Muscle layer of duodenum (tissue), 2 donors: ENCODE measurements around the gene CTNNBIP1.

Experiments used
- H3K27ac ChIP-seq: one replicate; pipeline ENCODE4 v1.7.0; 2013; ENCODE audit warnings: mild to moderate bottlenecking, low read length
- H3K27me3 ChIP-seq: one replicate; pipeline ENCODE4 v1.7.0; 2013; ENCODE audit warnings: low read depth, mild to moderate bottlenecking, control low read depth, low read length
- H3K36me3 ChIP-seq, 2 donors: one replicate each; pipeline ENCODE4 v1.7.0; 2013; ENCODE audit warnings: low read length in 2 of 2, control low read depth in 1 of 2, mild to moderate bottlenecking in 1 of 2; ENCODE audit not compliant: insufficient read depth in 2 of 2, control insufficient read depth in 1 of 2
- H3K4me1 ChIP-seq, 2 donors: one replicate each; pipeline ENCODE4 v1.7.0; 2013; ENCODE audit warnings: low read length in 2 of 2, mild to moderate bottlenecking in 2 of 2, control low read depth in 1 of 2, moderate library complexity in 1 of 2; ENCODE audit not compliant: insufficient read depth in 2 of 2, control insufficient read depth in 1 of 2
- H3K4me3 ChIP-seq, 2 donors: one replicate each; pipeline ENCODE4 v1.7.0; 2013; ENCODE audit warnings: low read length in 2 of 2, low read depth in 1 of 2, mild to moderate bottlenecking in 1 of 2
- H3K9me3 ChIP-seq, 2 donors: one replicate each; pipeline ENCODE4 v1.7.0; 2013; ENCODE audit warnings: low read length in 2 of 2, control low read depth in 1 of 2, mild to moderate bottlenecking in 1 of 2; ENCODE audit not compliant: control insufficient read depth in 1 of 2
- donor health status: healthy.

The CTNNBIP1 gene

GRCh38 chr1:9863371-9863770 lies 46.7 kb downstream of the CTNNBIP1 start:
- H3K36me3 ChIP-seq, result peaks cover 4 to 22% of the 10 kb centered on the region in 2 donors
- H3K4me1 ChIP-seq, result peaks cover 0 to 7% of the 10 kb centered on the region in 2 donors
- no peak overlapping the region for H3K4me3 ChIP-seq
- no peaks in the 10 kb centered on the region for H3K9me3 ChIP-seq
- H3K27ac ChIP-seq, result no peak overlapping the region
- H3K27me3 ChIP-seq, result no peaks in the 10 kb centered on the region

GRCh38 chr1:9861360-9861759 lies 48.7 kb downstream of the CTNNBIP1 start:
- peaks cover 4 to 20% of the 10 kb centered on the region in 2 donors for H3K36me3 ChIP-seq
- H3K27ac ChIP-seq, result no peak overlapping the region

GRCh38 chr1:9860887-9861286 lies 49.2 kb downstream of the CTNNBIP1 start:
- H3K27me3 ChIP-seq, result no peaks in the 10 kb centered on the region
- no peak overlapping the region for H3K27ac ChIP-seq
- no peak overlapping the region for H3K4me3 ChIP-seq
- no peaks in the 10 kb centered on the region for H3K9me3 ChIP-seq
- H3K4me1 ChIP-seq, result peaks cover 0 to 7% of the 10 kb centered on the region in 2 donors
- peaks cover 4 to 20% of the 10 kb centered on the region in 2 donors for H3K36me3 ChIP-seq

More at GRCh38 chr1:9861360-9861759, 48.7 kb downstream of the CTNNBIP1 start:
- Histone ChIP-seq H3K4me3 (no peak overlapping the region), H3K9me3 (no peaks in the 10 kb centered on the region), H3K27me3 (no peaks in the 10 kb centered on the region), H3K4me1 (peaks cover 0 to 7% of the 10 kb centered on the region in 2 donors)

- H3K27ac ChIP-seq, result no peak overlapping the region
- H3K9me3 ChIP-seq, result no peaks in the 10 kb centered on the region
- H3K36me3 ChIP-seq, result peaks cover 4 to 20% of the 10 kb centered on the region in 2 donors
- peaks cover 0 to 7% of the 10 kb centered on the region in 2 donors for H3K4me1 ChIP-seq
- H3K27me3 ChIP-seq, result no peaks in the 10 kb centered on the region
- no peak overlapping the region for H3K4me3 ChIP-seq
Measured at GRCh38 chr1:9859281-9860014, 50.6 kb downstream of the CTNNBIP1 start.

GRCh38 chr1:9858293-9859035 lies 51.6 kb downstream of the CTNNBIP1 start:
- Histone ChIP-seq H3K27me3 (no peaks in the 10 kb centered on the region), H3K9me3 (no peaks in the 10 kb centered on the region), H3K27ac (no peak overlapping the region), H3K36me3 (peaks cover 4 to 17% of the 10 kb centered on the region in 2 donors), H3K4me1 (peaks cover 0 to 1% of the 10 kb centered on the region in 2 donors), H3K4me3 (no peak overlapping the region)

GRCh38 chr1:9855186-9855585 lies 54.9 kb downstream of the CTNNBIP1 start:
- Histone ChIP-seq H3K9me3 (no peaks in the 10 kb centered on the region), H3K27me3 (no peaks in the 10 kb centered on the region), H3K27ac (no peak overlapping the region), H3K36me3 (peaks cover 4 to 25% of the 10 kb centered on the region in 2 donors), H3K4me3 (no peak overlapping the region), H3K4me1 (no peaks in the 10 kb centered on the region)

GRCh38 chr1:9853249-9853595 lies 56.8 kb downstream of the CTNNBIP1 start:
- H3K36me3 ChIP-seq, result peaks cover 4 to 23% of the 10 kb centered on the region in 2 donors
- H3K27ac ChIP-seq, result no peak overlapping the region
- no peaks in the 10 kb centered on the region for H3K4me1 ChIP-seq
- no peaks in the 10 kb centered on the region for H3K27me3 ChIP-seq
- H3K9me3 ChIP-seq, result no peaks in the 10 kb centered on the region
- no peak overlapping the region for H3K4me3 ChIP-seq

GRCh38 chr1:9852410-9853248 lies 57.4 kb downstream of the CTNNBIP1 start:
- Histone ChIP-seq H3K36me3 (peaks cover 4 to 23% of the 10 kb centered on the region in 2 donors), H3K27me3 (no peaks in the 10 kb centered on the region), H3K4me3 (no peak overlapping the region), H3K4me1 (no peaks in the 10 kb centered on the region), H3K27ac (no peak overlapping the region), H3K9me3 (no peaks in the 10 kb centered on the region)

- no peaks in the 10 kb centered on the region for H3K27me3 ChIP-seq
- H3K36me3 ChIP-seq, result peaks cover 4 to 23% of the 10 kb centered on the region in 2 donors
- H3K4me3 ChIP-seq, result no peak overlapping the region
- H3K4me1 ChIP-seq, result no peaks in the 10 kb centered on the region
- H3K27ac ChIP-seq, result no peak overlapping the region
- no peaks in the 10 kb centered on the region for H3K9me3 ChIP-seq
Measured at GRCh38 chr1:9852004-9852403, 58.1 kb downstream of the CTNNBIP1 start.

GRCh38 chr1:9850442-9851162 lies 59.5 kb downstream of the CTNNBIP1 start:
- Histone ChIP-seq H3K9me3 (no peaks in the 10 kb centered on the region), H3K4me1 (no peaks in the 10 kb centered on the region), H3K27ac (no peak overlapping the region), H3K4me3 (no peak overlapping the region), H3K27me3 (no peaks in the 10 kb centered on the region), H3K36me3 (peaks cover 4 to 23% of the 10 kb centered on the region in 2 donors)
